Stimulated activated CD8-positive, alpha-beta memory T cell treated with anti-CD3 and anti-CD28 coated beads, Interleukin-7, amount 100 ng/mL, for 1 hour (primary cell): ENCODE data around the gene PADI4.

Source experiments
- DNase-seq, 2 donors: peaks; one replicate each; pipeline ENCODE4 v3.0.0-alpha.2; 2020; ENCODE audit warnings: low read depth in 2 of 2

PADI4 gene

DNA sequence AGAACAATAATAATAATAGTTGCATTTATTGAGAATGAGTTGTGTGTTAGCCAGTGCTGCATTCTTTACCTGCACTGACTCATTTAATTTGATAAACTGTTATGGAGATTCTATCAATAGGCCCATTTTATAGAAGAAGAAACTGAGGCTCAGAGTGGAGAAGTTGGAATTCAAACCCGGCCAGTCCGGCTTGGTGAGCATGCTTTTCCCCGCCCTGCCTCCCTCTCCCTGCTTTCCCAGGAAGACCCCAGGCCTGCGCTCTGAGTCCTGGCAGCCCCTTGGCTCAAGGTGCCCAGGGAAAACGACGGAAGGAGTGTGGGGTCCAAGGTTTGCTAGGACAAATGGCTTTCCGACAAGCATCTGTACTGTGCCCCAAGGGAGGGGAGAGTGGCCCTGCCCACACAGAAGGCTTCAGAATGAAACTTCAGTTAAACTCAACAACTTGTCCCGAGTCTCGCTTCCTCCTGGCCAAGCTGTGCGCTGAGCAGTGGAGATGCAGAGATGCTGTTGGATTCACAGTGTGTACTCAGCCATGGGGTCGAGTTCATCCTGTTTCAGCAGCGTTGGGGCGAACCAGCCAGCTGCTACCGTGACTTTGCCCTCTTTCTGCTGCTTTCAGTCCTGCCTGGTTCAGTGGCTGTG lies 40.7 kb downstream of the PADI4 start:
- no peak for DNase-seq

DNA sequence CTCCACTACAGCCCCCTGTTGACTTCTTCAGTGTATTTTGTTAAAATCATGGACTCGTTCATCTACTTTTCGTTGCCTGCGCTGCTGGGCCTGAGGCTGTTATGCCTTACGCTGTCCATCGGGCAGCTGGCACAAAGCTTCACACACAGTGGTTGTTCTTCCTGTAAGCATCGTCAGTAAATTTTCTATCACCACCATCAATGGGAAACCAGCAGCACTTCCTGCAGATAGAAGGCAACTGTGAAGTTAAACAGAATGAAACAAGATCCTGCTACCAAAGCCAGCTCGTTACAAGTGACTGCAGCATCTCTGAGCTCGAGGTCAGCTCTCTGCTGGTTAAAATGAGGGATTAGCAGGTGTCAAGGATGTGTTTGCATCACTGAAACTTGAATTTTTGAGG lies 42.1 kb downstream of the PADI4 start:
- no peak for DNase-seq

GRCh38 chr1:17350928-17351446 lies 43.0 kb downstream of the PADI4 start:
- DNase-seq: no peak

DNA sequence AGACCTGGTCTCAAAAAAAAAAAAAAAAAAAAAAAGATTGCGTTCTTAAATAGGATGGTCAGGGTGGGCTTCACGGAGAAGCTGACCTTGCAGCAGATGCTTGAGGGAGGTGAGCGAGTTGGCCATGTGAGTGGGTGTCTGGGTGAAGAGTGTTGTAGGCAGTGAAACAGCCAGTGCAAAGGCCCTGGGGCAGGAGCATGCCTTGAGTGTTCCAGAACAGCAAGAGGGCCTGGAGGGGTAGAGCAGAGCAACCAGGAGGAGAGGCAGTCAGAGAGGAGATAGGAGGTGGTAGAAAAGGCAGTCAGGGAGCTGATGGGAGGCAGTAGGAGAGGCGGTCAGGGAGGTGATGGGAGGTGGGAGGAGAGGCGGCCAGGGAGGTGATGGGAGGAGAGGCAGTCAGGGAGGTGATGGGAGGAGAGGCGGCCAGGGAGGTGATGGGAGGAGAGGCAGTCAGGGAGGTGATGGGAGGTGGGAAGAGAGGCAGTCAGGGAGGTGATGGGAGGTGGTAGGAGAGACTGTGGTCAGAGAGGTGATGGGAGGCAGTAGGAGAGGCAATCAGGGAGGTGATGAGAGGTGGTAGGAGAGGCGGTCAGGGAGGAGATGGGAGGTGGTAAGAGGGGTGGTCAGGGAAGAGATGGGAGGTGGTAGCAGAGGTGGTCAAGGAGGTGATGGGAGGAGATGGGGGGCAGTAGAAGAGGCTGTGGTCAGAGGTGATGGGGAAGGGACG lies 43.8 kb downstream of the PADI4 start:
- DNase-seq: no peak

DNA sequence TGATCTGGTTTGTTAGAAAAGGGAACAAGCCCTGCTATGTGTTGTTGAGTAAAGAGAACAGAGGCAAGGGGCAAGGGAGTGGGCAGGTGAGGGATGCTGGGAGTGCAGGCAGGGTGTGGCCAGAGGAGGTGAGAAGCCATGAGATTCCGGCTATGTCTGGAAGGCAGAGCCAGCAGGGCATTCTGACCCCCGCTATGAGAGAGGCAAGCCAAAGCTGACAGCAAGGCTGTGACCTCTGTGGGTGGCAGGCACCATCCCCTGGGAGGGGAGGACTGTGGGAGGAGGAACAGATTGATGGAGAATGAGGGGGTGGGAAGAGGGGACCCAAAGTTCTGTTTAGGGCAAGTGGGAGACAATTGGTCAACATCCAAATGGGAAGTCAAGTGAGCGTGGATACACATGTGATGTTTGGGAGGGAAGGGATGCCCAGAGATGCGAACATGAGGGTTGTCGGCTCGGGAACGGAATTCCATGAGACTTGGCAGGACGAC lies 44.5 kb downstream of the PADI4 start:
- no peak for DNase-seq

- DNase-seq: peak in 1 of 2 donors; percentile 3
Observed at GRCh38 chr1:17355898-17356297, 47.9 kb downstream of the PADI4 start.

GRCh38 chr1:17356387-17357026 lies 48.5 kb downstream of the PADI4 start:
- no peak for DNase-seq

- no peak for DNase-seq
Observed at GRCh38 chr1:17358557-17358956, 50.6 kb downstream of the PADI4 start.

DNA sequence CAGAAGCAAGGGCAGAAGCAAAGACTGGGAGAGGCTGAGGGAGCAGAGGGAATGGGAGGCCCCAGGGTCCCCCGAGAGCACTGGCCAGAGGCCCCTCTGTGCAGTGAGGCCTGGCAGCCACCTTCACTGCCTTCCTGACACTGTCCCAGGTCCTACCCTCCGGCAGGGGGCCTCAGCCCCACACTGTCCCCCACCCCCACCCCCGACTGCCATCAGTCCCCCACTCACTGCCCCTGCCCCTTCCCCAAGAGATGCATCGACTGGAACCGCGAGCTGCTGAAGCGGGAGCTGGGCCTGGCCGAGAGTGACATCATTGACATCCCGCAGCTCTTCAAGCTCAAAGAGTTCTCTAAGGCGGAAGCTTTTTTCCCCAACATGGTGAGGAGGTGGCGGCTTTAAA lies 51.0 kb downstream of the PADI4 start:
- DNase-seq: no peak

DNA sequence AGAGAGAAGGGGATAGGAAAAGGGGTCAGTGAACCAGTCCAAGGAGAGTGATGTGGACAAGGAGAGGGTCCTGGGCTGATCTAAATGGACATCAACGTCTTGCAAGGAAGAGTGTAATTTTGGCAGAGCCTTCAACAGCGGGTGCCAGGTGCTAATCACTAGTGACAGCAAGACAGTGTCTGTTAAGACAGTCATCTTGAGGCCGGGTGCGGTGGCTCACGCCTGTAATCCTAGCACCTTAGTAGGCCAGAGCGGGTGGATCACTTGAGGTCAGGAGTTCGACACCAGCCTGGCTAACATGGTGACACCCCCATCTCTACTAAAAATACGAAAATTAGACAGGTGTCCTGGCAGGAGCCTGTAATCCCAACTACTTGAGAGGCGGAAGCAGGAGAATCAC lies 51.8 kb downstream of the PADI4 start:
- DNase-seq: no peak

DNA sequence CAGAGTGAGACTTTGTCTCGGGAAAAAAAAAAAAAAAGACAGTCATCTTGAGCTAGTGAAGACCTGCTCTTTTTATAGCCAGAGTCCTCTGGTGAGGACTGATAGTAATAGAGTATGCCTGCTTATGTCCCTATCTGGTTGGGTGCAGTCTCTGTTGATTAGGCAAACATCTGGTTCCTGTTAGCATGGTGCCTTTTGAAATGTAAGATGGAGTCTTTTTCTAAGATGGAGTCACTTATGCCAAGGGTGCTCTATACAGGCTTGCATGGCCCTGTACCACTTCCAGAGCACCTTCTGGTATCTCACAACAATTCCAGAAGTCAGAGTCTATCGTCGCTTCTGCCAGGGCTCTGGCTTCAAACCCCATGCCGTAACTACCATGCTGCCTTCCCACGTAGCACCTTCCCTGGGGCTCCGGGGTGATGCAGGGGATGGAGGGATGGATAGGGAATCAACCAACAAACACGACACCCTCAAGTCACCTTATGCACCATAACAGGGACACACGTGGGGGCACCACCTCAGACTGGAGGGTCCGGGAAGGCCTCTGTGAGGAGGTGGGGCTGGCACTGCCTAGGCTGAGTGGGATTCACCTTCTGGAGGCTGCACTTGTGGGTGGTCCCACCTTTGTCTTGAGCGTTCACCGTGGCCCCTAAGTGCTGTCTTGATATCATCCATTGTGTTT lies 52.4 kb downstream of the PADI4 start:
- DNase-seq: no peak

DNA sequence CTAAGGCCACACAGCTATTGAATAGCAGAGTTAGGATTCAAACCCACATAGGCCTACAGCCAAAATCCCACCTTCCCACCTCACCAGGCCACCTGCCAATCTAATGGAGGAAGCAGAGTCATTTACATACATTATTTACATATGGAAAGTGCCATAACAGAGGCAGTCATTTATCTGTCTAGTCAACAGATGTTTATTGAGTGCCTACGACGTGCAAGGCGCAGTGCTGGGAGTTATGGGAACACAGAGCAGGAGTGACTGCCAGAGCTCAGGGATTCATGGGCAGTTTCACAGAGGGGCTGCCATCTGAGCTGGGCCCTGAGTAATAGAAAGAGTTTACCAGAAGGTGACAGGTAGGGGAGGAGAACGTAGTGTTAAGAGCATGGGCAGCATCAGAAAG lies 53.7 kb downstream of the PADI4 start:
- no peak for DNase-seq

DNA sequence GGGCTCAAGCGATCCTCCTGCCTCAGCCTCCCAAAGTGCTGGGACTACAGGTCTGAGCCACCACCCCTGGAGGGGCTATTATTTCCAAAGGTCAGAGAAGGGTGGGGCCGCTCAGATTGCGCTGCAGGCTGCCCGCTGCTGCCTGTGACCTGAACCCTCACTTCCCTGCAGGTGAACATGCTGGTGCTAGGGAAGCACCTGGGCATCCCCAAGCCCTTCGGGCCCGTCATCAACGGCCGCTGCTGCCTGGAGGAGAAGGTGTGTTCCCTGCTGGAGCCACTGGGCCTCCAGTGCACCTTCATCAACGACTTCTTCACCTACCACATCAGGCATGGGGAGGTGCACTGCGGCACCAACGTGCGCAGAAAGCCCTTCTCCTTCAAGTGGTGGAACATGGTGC lies 55.4 kb downstream of the PADI4 start:
- DNase-seq: no peak

- no peak for DNase-seq
Observed at GRCh38 chr1:17363771-17364170, 55.8 kb downstream of the PADI4 start.

DNA sequence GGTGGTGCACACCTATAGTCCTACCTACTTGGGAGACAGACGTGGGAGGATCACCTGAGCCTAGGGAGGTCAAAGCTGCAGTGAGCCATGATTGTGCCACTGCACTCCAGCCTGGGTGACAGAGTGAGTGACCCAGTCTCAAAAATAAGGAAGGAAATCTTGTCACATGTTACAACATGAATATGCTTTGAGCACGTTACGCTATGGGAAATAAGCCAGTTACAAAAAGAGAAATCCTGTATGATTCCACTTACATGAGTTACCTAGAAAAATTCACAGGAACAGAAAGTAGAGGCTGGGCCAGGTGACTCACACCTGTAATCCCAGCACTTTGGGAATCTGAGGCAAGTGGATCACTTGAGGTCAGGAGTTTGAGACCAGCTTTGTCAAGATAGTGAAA lies 57.3 kb downstream of the PADI4 start:
- no peak for DNase-seq

GRCh38 chr1:17369466-17369865 lies 61.5 kb downstream of the PADI4 start:
- DNase-seq: no peak

DNA sequence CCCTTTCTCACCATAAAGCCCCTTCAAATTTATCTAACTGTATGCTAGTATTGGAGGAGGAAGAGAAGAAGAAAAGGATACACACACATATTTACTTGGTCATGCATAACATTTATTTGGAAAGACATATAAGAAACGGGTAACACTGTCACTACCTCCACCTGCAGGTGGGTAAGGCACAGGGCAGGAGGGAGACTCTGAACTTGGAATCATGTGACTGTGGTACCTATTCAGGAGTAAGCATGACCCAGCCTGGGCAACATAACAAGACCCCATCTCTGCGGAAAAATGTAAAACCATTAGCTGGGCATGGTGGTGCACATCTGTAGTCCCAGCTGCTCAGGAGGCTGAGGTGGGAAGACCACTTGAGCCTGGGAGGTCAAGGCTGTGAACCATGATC lies 62.6 kb downstream of the PADI4 start:
- no peak for DNase-seq

- no peak for DNase-seq
Observed at GRCh38 chr1:17371896-17372295, 63.9 kb downstream of the PADI4 start, which contains the start of gene PADI6. Gene PADI6 (plus strand): TSS chr1:17372196. CDS start chr1:17372246, 50 bp downstream.

GRCh38 chr1:17372955-17373354 lies 65.0 kb downstream of the PADI4 start:
- no peak for DNase-seq

DNA sequence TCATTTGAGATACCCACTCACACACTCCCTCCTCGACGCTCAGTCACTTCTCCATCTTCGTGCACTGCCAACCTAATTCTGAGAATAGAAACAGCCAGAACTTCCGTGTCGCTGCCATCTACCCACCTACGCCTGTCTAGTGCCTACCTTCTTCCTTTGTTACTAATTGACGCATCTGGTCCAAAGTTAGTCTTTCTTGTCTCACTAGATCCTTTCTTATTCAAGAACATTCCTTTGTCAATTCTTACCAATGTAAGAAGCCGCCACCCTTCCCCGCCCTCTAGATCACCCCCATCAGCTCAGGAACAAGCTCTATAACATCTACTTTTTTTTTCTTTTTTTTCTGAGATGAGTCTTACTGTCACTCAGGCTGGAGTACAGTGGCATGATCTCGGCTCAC lies 67.7 kb downstream of the PADI4 start:
- DNase-seq: no peak

- DNase-seq: no peak
Observed at GRCh38 chr1:17377325-17377953, 69.4 kb downstream of the PADI4 start.

DNA sequence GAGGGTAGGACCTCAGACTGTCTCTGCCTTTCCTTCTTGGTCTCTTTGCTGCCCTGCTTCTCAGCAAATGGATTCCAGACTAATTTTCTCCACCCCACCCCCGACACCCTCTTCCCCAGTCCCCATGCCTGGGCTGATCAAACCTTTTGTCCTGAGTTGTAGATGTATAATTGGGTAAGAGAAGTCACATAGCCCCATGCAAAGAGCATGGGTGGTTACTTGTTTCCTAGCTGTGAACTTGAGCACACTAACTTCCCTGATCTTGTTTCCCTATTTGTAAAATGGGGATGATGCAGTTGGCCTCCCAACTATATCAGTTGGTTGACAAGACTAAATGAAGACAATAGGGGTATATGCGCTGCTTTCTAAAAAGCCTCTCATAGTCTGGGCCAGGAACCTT lies 73.2 kb downstream of the PADI4 start:
- no peak for DNase-seq
